ENCODE results near the gene ATP8A2. TPM values are rescaled to one million over a fixed set of nuclear protein-coding genes. Genes with fewer than 3 reads are reported as not detected.

ATP8A2 gene
- total and polyA plus RNA-seq, 2 of the 8 experiments (the other 6 are each of a cell fraction or from before 2014, with no cell fraction given): 2.4 to 8.3 TPM

GRCh38 chr13:25619897-25620296, 248.1 kb downstream of the ATP8A2 start:
- Histone ChIP-seq H2AK5ac (ENCODE audit: low read depth, low read length) (no peak overlapping the region), H2BK12ac (ENCODE audit: low read depth, low read length) (no peak overlapping the region), H3K23me2 (ENCODE audit: low read depth, low read length) (no peaks in the 10 kb centered on the region), H3K4me2 (ENCODE audit: insufficient read depth in 1 of 2, low read depth in 2 of 2, low read length in 2 of 2) (no peak overlapping the region), H3K14ac (ENCODE audit: insufficient read length) (no peak overlapping the region), H4K20me1 (replicated peaks in 1 of 2; ENCODE audit: control insufficient read depth in 1 of 2, insufficient read depth in 2 of 2, low read length in 2 of 2) (no peaks in the 10 kb centered on the region), H3K56ac (replicated peaks; ENCODE audit: insufficient read length, low read depth, low read length) (no peak overlapping the region), H2AFZ (ENCODE audit: low read length) (no peak overlapping the region), H3K23ac (ENCODE audit: insufficient read length) (no peak overlapping the region), H4K91ac (replicated peaks; ENCODE audit: insufficient read length, low read length) (no peak overlapping the region), H3K4me1 (replicated peaks in 1 of 4; ENCODE audit: control insufficient read depth in 3 of 4, insufficient read depth in 4 of 4, low read length in 3 of 4) (no peaks in the 10 kb centered on the region), H3K9me3 (ENCODE audit: insufficient read depth in 2 of 2, low read depth in 1 of 2, low read length in 1 of 2) (no peaks in the 10 kb centered on the region), H3K4me3 (ENCODE audit: extremely low read depth in 1 of 4, insufficient read depth in 2 of 4, low read depth in 3 of 4, low read length in 4 of 4) (no peak overlapping the region), H3K4ac (replicated peaks; ENCODE audit: insufficient read length, low read depth, low read length) (no peak overlapping the region), H3K36me3 (ENCODE audit: control insufficient read depth in 2 of 4, insufficient read depth in 4 of 4, low read length in 3 of 4) (no peaks in the 10 kb centered on the region), H3K27ac (ENCODE audit: low read depth, low read length) (no peak overlapping the region), H3K9ac (replicated peaks in 1 of 4; ENCODE audit: extremely low read depth in 1 of 4, low read depth in 3 of 4, low read length in 3 of 4) (no peak overlapping the region), H3K18ac (ENCODE audit: extremely low read depth, low read length) (no peak overlapping the region), H4K8ac (ENCODE audit: extremely low read depth, insufficient read depth, low read length) (no peak overlapping the region), H3K79me1 (ENCODE audit: low read depth, low read length) (no peaks in the 10 kb centered on the region), H2BK5ac (ENCODE audit: low read depth, low read length) (no peak overlapping the region), H3K79me2 (ENCODE audit: control insufficient read depth in 1 of 2, insufficient read depth in 2 of 2, low read length in 2 of 2) (no peaks in the 10 kb centered on the region), H2BK15ac (ENCODE audit: low read length) (no peak overlapping the region), H2BK120ac (replicated peaks; ENCODE audit: low read depth, low read length) (no peak overlapping the region), H2BK20ac (ENCODE audit: low read length) (no peak overlapping the region), H4K5ac (ENCODE audit: insufficient read length, low read depth, low read length) (no peak overlapping the region), H3K27me3 (replicated peaks in 1 of 4; ENCODE audit: control insufficient read depth in 3 of 4, extremely low read depth in 1 of 4, insufficient read depth in 3 of 4, low read length in 3 of 4) (no peaks in the 10 kb centered on the region)
- ChIA-PET POLR2A (ENCODE audit: partially characterized antibody) (no interaction called here), CTCF (ENCODE audit: partially characterized antibody) (no interaction called here)
- no peak for FAIRE-seq
- 93% methylated on average over 5 of the region's 5 CpGs; no CpG with 5 or more reads in 1 of the 2 experiments for WGBS, 2 experiments (ENCODE audit: extremely low coverage in 1 of 2, insufficient coverage in 1 of 2, insufficient read length in 1 of 2, insufficient replicate concordance in 2 of 2, low coverage in 1 of 2, low lambda C conversion rate in 2 of 2, missing lambda C conversion rate in 1 of 2)
- no peak for DNase-seq (ENCODE audit: low read depth in 1 of 2, low spot score in 2 of 2)
- no peak for TF ChIP-seq ZNF274 (IDR thresholded peaks at IDR 0.05; ENCODE audit: borderline replicate concordance, extremely low read depth, low read length)
- TF ChIP-seq FOSL1 (IDR thresholded peaks at IDR 0.05; ENCODE audit: insufficient read depth, low read depth, low read length): no peak
- TF ChIP-seq TAF1 (IDR thresholded peaks at IDR 0.05; ENCODE audit: low read depth, low read length): no peak
- no peak for TF ChIP-seq SUZ12 (IDR thresholded peaks at IDR 0.05; ENCODE audit: low read length)
- no peak for TF ChIP-seq SIX5 (IDR thresholded peaks at IDR 0.05; ENCODE audit: low read depth, low read length)
- no peak for TF ChIP-seq GTF2F1 (IDR thresholded peaks at IDR 0.05; ENCODE audit: borderline replicate concordance, low read depth, low read length)
- TF ChIP-seq HDAC6 (IDR thresholded peaks at IDR 0.05; ENCODE audit: low read depth, low read length): no peak
- no peak for TF ChIP-seq RFX5 (IDR thresholded peaks at IDR 0.05; ENCODE audit: borderline replicate concordance, low read depth, low read length)
- no peak for TF ChIP-seq KDM1A (IDR thresholded peaks at IDR 0.05; ENCODE audit: borderline replicate concordance, low read length)
- TF ChIP-seq TCF12 (IDR thresholded peaks at IDR 0.05; ENCODE audit: low read depth, low read length): no peak
- TF ChIP-seq EP300 (IDR thresholded peaks at IDR 0.05; ENCODE audit: borderline replicate concordance in 1 of 2, low read depth in 2 of 2, low read length in 2 of 2): no peak
- TF ChIP-seq, protein P1, sequence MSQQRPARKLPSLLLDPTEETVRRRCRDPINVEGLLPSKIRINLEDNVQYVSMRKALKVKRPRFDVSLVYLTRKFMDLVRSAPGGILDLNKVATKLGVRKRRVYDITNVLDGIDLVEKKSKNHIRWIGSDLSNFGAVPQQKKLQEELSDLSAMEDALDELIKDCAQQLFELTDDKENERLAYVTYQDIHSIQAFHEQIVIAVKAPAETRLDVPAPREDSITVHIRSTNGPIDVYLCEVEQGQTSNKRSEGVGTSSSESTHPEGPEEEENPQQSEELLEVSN (IDR thresholded peaks at IDR 0.05): no peak
- TF ChIP-seq RBBP5 (IDR thresholded peaks at IDR 0.05; ENCODE audit: borderline replicate concordance, low read depth, low read length): no peak
- TF ChIP-seq BRCA1 (IDR thresholded peaks at IDR 0.05; ENCODE audit: low read depth, low read length): no peak
- no peak for TF ChIP-seq BACH1 (IDR thresholded peaks at IDR 0.05; ENCODE audit: low read length)

Data from H1 (cell line).